H1 (cell line): ENCODE measurements around the gene ZMYM2. TPM values are rescaled to one million over a fixed set of nuclear protein-coding genes. Genes with fewer than 3 reads are reported as not detected.

ENCODE experiments used
- SP1 ChIP-seq: IDR thresholded peaks from 2 replicates; pipeline ENCODE4 v1.6.1; 2011; ENCODE audit warnings: low read depth, low read length
- TAF1 ChIP-seq: IDR thresholded peaks from 2 replicates; pipeline ENCODE4 v1.6.1; 2011; ENCODE audit warnings: mild to moderate bottlenecking, low read depth, low read length
- polyA plus RNA-seq, 7 experiments: library from polyadenylated mRNA; depleted of rRNA in 3 of 7; stranded (reverse) in 5 of 7; unstranded in 2 of 7; fragments of >200 nt in 5 of 7; fragments of 200-250 nt in 2 of 7; gene quantifications; 1 replicate in 5 of 7; 2 replicates in 1 of 7; 4 replicates in 1 of 7; pipeline versions ENCODE4 v1.2.1 to v1.2.3, GENCODE V29; 2011 to 2013; ENCODE audit warnings: missing spikeins in 2 of 7, mixed read lengths in 2 of 7
- total RNA-seq: library from RNA; stranded (reverse); fragmentation: NEBNext Ultra II Directional; extraction: Animal tissue kit (Norgen Biotek cat#: 25700); gene quantifications from 2 replicates; pipeline ENCODE4 v1.2.1, GENCODE V29; 2021
- TF ChIP-seq, protein P1 (sequence below): IDR thresholded peaks from 2 replicates; pipeline ENCODE4 v1.6.1; 2012; ENCODE audit warnings: low read length, inconsistent platforms

The ZMYM2 gene
- total and polyA plus RNA-seq, 2 of the 8 experiments (the other 6 are each of a cell fraction or from before 2014, with no cell fraction given) = 41.2 to 159 TPM

DNA sequence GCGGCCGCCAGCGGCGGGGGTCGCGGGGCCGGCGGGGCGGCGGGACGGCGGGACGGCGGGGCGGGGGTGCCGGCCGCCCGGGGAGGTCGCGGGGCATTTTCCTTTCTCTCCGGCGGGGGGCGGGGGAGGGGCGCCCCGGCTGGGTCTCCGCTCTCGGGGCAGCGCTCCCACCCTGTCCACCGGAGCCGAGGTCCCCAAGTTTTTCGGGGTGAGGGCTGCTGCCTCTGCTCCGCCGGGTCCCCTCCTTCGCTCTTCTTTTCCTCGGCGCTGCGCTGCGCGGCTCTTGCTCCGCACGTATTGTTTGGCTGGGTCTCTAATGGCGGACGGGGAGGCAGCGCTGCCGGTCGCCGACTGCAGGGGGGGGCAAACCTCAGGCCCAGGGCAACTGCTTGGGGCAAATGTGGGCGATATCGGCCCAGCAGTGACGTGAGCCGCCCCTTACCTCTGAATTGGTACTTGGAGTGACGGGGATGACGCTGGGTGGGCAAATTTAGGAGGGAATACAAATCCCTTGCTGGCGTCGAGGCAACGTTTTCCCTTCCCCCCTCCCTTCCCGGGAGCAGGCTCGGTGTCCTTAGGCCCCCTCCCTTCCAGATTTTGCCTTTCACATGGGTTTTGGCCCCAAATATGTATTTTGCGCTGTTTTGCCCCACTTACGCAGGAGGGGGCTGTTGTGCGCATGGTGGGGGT, 759 bp downstream of the ZMYM2 start (continued):
- TF ChIP-seq, protein P1, sequence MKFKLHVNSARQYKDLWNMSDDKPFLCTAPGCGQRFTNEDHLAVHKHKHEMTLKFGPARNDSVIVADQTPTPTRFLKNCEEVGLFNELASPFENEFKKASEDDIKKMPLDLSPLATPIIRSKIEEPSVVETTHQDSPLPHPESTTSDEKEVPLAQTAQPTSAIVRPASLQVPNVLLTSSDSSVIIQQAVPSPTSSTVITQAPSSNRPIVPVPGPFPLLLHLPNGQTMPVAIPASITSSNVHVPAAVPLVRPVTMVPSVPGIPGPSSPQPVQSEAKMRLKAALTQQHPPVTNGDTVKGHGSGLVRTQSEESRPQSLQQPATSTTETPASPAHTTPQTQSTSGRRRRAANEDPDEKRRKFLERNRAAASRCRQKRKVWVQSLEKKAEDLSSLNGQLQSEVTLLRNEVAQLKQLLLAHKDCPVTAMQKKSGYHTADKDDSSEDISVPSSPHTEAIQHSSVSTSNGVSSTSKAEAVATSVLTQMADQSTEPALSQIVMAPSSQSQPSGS = no peak
- TF ChIP-seq SP1 (no peak), TAF1 (peak; percentile 73)
- TF ChIP-seq, all 59 proteins: peak for 9
